Measurements from ENCODE around the gene MKI67.

GRCh38 chr10:128078136-128078969 is 47.9 kb downstream of the MKI67 start:
- TF ChIP-seq CTCF (IDR thresholded peaks at IDR 0.05) (peak; percentile 49 to 84 (median 68)), POLR2AphosphoS5 (IDR thresholded peaks at IDR 0.05) (peak; percentile 28)
